Endothelial cell of umbilical vein (primary cell): ENCODE data around the gene SOX15.

Experiments used
- EZH2 ChIP-seq: IDR thresholded peaks from 2 replicates; pipeline ENCODE4 v1.6.1; 2012; ENCODE audit warnings: borderline replicate concordance, low read depth, mild to moderate bottlenecking, moderate library complexity, low read length, inconsistent platforms; ENCODE audit not compliant: severe bottlenecking
- JUN ChIP-seq: IDR thresholded peaks from 2 replicates; pipeline ENCODE4 v1.6.1; 2011; ENCODE audit warnings: borderline replicate concordance, low read depth; ENCODE audit not compliant: insufficient read length, insufficient read depth
- POLR2AphosphoS5 ChIP-seq: IDR thresholded peaks from 2 replicates; pipeline ENCODE4 v1.6.1; 2012; ENCODE audit warnings: low read depth, mild to moderate bottlenecking, control low read depth, low read length, moderate library complexity; ENCODE audit not compliant: insufficient read depth
- TF ChIP-seq, protein P1 (sequence below), 2 donors: IDR thresholded peaks; 1 replicate in 1 of 2; 2 replicates in 1 of 2; pipeline ENCODE4 v1.5.1; 2011; ENCODE audit warnings: low read length in 2 of 2, mild to moderate bottlenecking in 2 of 2, moderate library complexity in 2 of 2, control low read depth in 1 of 2, inconsistent platforms in 1 of 2, low read depth in 1 of 2; ENCODE audit not compliant: insufficient read depth in 1 of 2; ENCODE audit errors: extremely low read depth in 1 of 2
- TF ChIP-seq, protein P2 (sequence below): IDR thresholded peaks from 2 replicates; pipeline ENCODE4 v1.6.1; 2011; ENCODE audit not compliant: insufficient read depth, insufficient read length

GRCh38 chr17:7629939-7630571 is 40.2 kb upstream of the SOX15 start, which contains the start of gene SHBG:
- TF ChIP-seq POLR2AphosphoS5 (no peak), JUN (no peak), EZH2 (no peak)
- TF ChIP-seq, protein P1, sequence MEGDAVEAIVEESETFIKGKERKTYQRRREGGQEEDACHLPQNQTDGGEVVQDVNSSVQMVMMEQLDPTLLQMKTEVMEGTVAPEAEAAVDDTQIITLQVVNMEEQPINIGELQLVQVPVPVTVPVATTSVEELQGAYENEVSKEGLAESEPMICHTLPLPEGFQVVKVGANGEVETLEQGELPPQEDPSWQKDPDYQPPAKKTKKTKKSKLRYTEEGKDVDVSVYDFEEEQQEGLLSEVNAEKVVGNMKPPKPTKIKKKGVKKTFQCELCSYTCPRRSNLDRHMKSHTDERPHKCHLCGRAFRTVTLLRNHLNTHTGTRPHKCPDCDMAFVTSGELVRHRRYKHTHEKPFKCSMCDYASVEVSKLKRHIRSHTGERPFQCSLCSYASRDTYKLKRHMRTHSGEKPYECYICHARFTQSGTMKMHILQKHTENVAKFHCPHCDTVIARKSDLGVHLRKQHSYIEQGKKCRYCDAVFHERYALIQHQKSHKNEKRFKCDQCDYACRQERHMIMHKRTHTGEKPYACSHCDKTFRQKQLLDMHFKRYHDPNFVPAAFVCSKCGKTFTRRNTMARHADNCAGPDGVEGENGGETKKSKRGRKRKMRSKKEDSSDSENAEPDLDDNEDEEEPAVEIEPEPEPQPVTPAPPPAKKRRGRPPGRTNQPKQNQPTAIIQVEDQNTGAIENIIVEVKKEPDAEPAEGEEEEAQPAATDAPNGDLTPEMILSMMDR (IDR thresholded peaks at IDR 0.05; ENCODE audit: extremely low read depth in 1 of 2, insufficient read depth in 1 of 2, low read depth in 1 of 2, low read length in 2 of 2), result no peak
- TF ChIP-seq, protein P2, sequence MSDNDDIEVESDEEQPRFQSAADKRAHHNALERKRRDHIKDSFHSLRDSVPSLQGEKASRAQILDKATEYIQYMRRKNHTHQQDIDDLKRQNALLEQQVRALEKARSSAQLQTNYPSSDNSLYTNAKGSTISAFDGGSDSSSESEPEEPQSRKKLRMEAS, result no peak
